HepG2 (cell line): Measurements from ENCODE around the gene EFCAB14. TPM values are rescaled to one million over a fixed set of nuclear protein-coding genes. Genes with fewer than 3 reads are reported as not detected.

Experiments
- ATAC-seq: fragments of 200-7000 bp; cut with Tn5 transposase; 3 replicates; pipeline ENCODE4 v1.9.1; 2020; ENCODE audit warnings: mild to moderate bottlenecking, moderate library complexity
- BruUV-seq: library from RNA; stranded (reverse); fragments of 400-500 nt; replicated peaks from 2 replicates; lab custom pipeline; 2021; lab: Mats Ljungman, UMichigan
- CTCF ChIA-PET: fragments of 300-600 bp; formaldehyde crosslinking; extraction: SDS; loops from one replicate; lab custom pipeline; 2021; ENCODE audit warnings: low total read pairs, inconsistent platforms, low intra/inter-chr PET ratio; lab: Yijun Ruan, JAX
- POLR2A ChIA-PET: fragments of 350-600 bp; sonication (Branson Sonifier 250); formaldehyde crosslinking; loops from one replicate; lab custom pipeline; 2020; ENCODE audit warnings: antibody characterized with exemption, inconsistent platforms; lab: Yijun Ruan, JAX
- DNase-seq: peaks from one replicate; pipeline ENCODE4 v3.0.0-alpha.2; 2015; ENCODE audit warnings: low spot score
- FAIRE-seq: peaks from 3 replicates; lab custom pipeline; 2011; peaks lifted over from hg19 to GRCh38; lab: Jason Lieb, UNC
- H2AFZ ChIP-seq: one replicate; pipeline ENCODE4 v1.6.1; 2011; ENCODE audit warnings: low read length, inconsistent platforms
- H3K27ac ChIP-seq: fragments of 300-600 bp; 3 replicates; pipeline ENCODE4 v1.8.0; 2011; ENCODE audit warnings: mixed run types, mild to moderate bottlenecking, mixed read lengths, low read length, inconsistent platforms; ENCODE audit not compliant: insufficient read depth; ENCODE audit errors: extremely low read length
- H3K27me3 ChIP-seq, 2 experiments: fragments of 200-600 bp in 1 of 2; 2 replicates in 1 of 2; 3 replicates in 1 of 2; pipeline versions ENCODE4 v1.6.0 to v1.8.0; 2011; ENCODE audit warnings: low read length in 2 of 2, mild to moderate bottlenecking in 2 of 2, moderate library complexity in 2 of 2, inconsistent platforms in 1 of 2; ENCODE audit not compliant: insufficient read depth in 2 of 2, control insufficient read depth in 1 of 2
- H3K36me3 ChIP-seq, 2 experiments: fragments of 200-600 bp in 1 of 2; replicated peaks in 1 of 2; 2 replicates in 1 of 2; 3 replicates in 1 of 2; pipeline versions ENCODE4 v1.5.1 to v1.8.0; 2011; ENCODE audit warnings: low read length in 2 of 2, inconsistent platforms in 1 of 2; ENCODE audit not compliant: insufficient read depth in 2 of 2, control insufficient read depth in 1 of 2
- H3K4me1 ChIP-seq: 2 replicates; pipeline ENCODE4 v1.5.1; 2012; ENCODE audit warnings: low read length, inconsistent platforms; ENCODE audit not compliant: insufficient read depth
- H3K4me2 ChIP-seq: 2 replicates; pipeline ENCODE4 v1.6.0; 2011; ENCODE audit warnings: low read depth, low read length, inconsistent platforms
- H3K4me3 ChIP-seq, 3 experiments: fragments of 200-600 bp in 1 of 3; sonication (generic), shearing (Covaris generic) in 1 of 3; replicated peaks in 1 of 3; 2 replicates each; pipeline ENCODE4 v1.5.1; 2011 to 2016; ENCODE audit warnings: low read length in 3 of 3, inconsistent platforms in 2 of 3, low read depth in 2 of 3, mild to moderate bottlenecking in 2 of 3, control low read depth in 1 of 3, mixed read lengths in 1 of 3; ENCODE audit not compliant: insufficient read depth in 1 of 3
- H3K79me2 ChIP-seq: one replicate; pipeline ENCODE4 v1.6.1; 2011; ENCODE audit warnings: low read length, inconsistent platforms; ENCODE audit not compliant: insufficient read depth
- H3K9ac ChIP-seq: 2 replicates; pipeline ENCODE4 v1.6.0; 2011; ENCODE audit warnings: mild to moderate bottlenecking, low read depth, low read length, inconsistent platforms; ENCODE audit not compliant: insufficient read depth
- H3K9me3 ChIP-seq: 2 replicates; pipeline ENCODE4 v1.5.1; 2012; ENCODE audit warnings: mild to moderate bottlenecking, low read length
- H4K20me1 ChIP-seq: 2 replicates; pipeline ENCODE4 v1.6.0; 2011; ENCODE audit warnings: inconsistent platforms, mild to moderate bottlenecking, low read length, moderate library complexity; ENCODE audit not compliant: insufficient read depth
- ARID5B ChIP-seq: IDR thresholded peaks from 2 replicates; pipeline ENCODE4 v1.4.0; 2020; ENCODE audit warnings: mild to moderate bottlenecking, missing genetic modification reagents
- CENPX ChIP-seq: sonication (generic); formaldehyde crosslinking; IDR thresholded peaks from 2 replicates; pipeline ENCODE4 v1.9.0; 2021; ENCODE audit warnings: mild to moderate bottlenecking, missing genetic modification reagents, moderate library complexity
- EEA1 ChIP-seq: sonication (generic); formaldehyde crosslinking; IDR thresholded peaks from 2 replicates; pipeline ENCODE4 v1.5.1; 2020; ENCODE audit warnings: mild to moderate bottlenecking, missing genetic modification reagents, borderline replicate concordance
- MLLT10 ChIP-seq: sonication (generic); formaldehyde crosslinking; IDR thresholded peaks from 2 replicates; pipeline ENCODE4 v1.4.0; 2020; ENCODE audit warnings: missing genetic modification reagents
- RXRB ChIP-seq: IDR thresholded peaks from 2 replicates; pipeline ENCODE4 v1.6.1; 2016; ENCODE audit warnings: borderline replicate concordance, missing genetic modification reagents, missing compliant biosample characterization
- SUZ12 ChIP-seq: fragments of 150-350 bp; IDR thresholded peaks from 2 replicates; pipeline ENCODE4 v1.6.1; 2014; ENCODE audit warnings: low read depth, low read length
- ZBTB7A ChIP-seq: sonication (generic); formaldehyde crosslinking; IDR thresholded peaks from 2 replicates; pipeline ENCODE4 v1.8.0; 2022; ENCODE audit warnings: mild to moderate bottlenecking, missing genetic modification reagents
- ZKSCAN8 ChIP-seq: IDR thresholded peaks from 2 replicates; pipeline ENCODE4 v1.6.1; 2016; ENCODE audit warnings: borderline replicate concordance, missing genetic modification reagents, missing compliant biosample characterization
- ZNF281 ChIP-seq: sonication (generic); formaldehyde crosslinking; IDR thresholded peaks from 2 replicates; pipeline ENCODE4 v1.4.0; 2020; ENCODE audit warnings: missing genetic modification reagents, borderline replicate concordance
- ZNF282 ChIP-seq: fragments of 450-650 bp; IDR thresholded peaks from 2 replicates; pipeline ENCODE4 v1.6.1; 2018; ENCODE audit not compliant: partially characterized antibody
- ZNF33A ChIP-seq: sonication (generic); formaldehyde crosslinking; IDR thresholded peaks from 2 replicates; pipeline ENCODE4 v1.5.1; 2020; ENCODE audit warnings: missing genetic modification reagents, mild to moderate bottlenecking, moderate library complexity, borderline replicate concordance
- ZNF746 ChIP-seq: sonication (generic); formaldehyde crosslinking; IDR thresholded peaks from 2 replicates; pipeline ENCODE4 v1.8.0; 2022; ENCODE audit warnings: mild to moderate bottlenecking, missing genetic modification reagents
- WGBS: methylation state at CpG from one replicate; pipeline ENCODE4 v1.1.6; 2017; ENCODE audit warnings: low lambda C conversion rate; 5-methylcytosine and 5-hydroxymethylcytosine counted together
- in situ Hi-C: cut with HindIII; loops from 2 replicates; pipeline ENCODE4 v1.10.0; 2017; ENCODE audit warnings: low pct_unique_long_range_greater_than_20kb; ENCODE audit not compliant: extremely low pct_ligation_motif_present
- intact Hi-C: fragments of 100-400 bp; cut with micrococcal nuclease; formaldehyde crosslinking; loops from one replicate; pipeline ENCODE4 v1.10.0; 2022; ENCODE audit not compliant: unreplicated experiment
- polyA plus RNA-seq, 8 experiments: library from polyadenylated mRNA; depleted of rRNA in 3 of 8; stranded (reverse) in 7 of 8; unstranded in 1 of 8; fragments of >200 nt; fragmentation: Illumina TruSeq in 4 of 8; extraction: Trizol in 4 of 8; gene quantifications; 2 replicates each; pipeline versions ENCODE4 v1.2.1 to v1.2.3, GENCODE V29; 2011 to 2016; ENCODE audit warnings: low read depth in 4 of 8, missing spikeins in 1 of 8, mixed read lengths in 1 of 8; ENCODE audit not compliant: insufficient read depth in 1 of 8
- total RNA-seq, 5 experiments: library from RNA; depleted of rRNA; stranded (reverse); fragments of >200 nt; fragmentation: Illumina TruSeq; extraction: Trizol; gene quantifications; 2 replicates each; pipeline ENCODE4 v1.2.3, GENCODE V29; 2016; ENCODE audit warnings: low read depth in 1 of 5

The EFCAB14 gene
- total and polyA plus RNA-seq, 2 of the 13 experiments (the other 11 are each of a cell fraction or from before 2014, with no cell fraction given), result 13.4 to 17.9 TPM

GRCh38 chr1:46645815-46646214 is 73.1 kb downstream of the EFCAB14 start:
- POLR2A ChIA-PET, result no interaction called here
- CTCF ChIA-PET, result no interaction called here
- TF ChIP-seq ZNF746 (CRISPR knock-in tag), result no peak
- Histone ChIP-seq H3K27ac (no peak overlapping the region), H3K4me2 (no peak overlapping the region), H3K4me3 (no peak overlapping the region), H3K9me3 (no peaks in the 10 kb centered on the region; the same call in 1 of the 2 replicates), H3K9ac (no peak overlapping the region), H4K20me1 (no peaks in the 10 kb centered on the region), H2AFZ (no peak overlapping the region), H3K79me2 (no peaks in the 10 kb centered on the region), H3K4me1 (peaks cover 13% of the 10 kb centered on the region), H3K36me3 (peaks cover 3 to 28% of the 10 kb centered on the region in 2 experiments), H3K27me3 (no peaks in the 10 kb centered on the region; a peak in 1 of 5 replicates)
- ATAC-seq (no peak), DNase-seq (no peak), FAIRE-seq (no peak)
- BruUV-seq, result no TSS peak
- WGBS, result 73% methylated on average over 4 of the region's 4 CpGs
- intact Hi-C loops, result no loop called here
- in situ Hi-C loops, result no loop called here

DNA sequence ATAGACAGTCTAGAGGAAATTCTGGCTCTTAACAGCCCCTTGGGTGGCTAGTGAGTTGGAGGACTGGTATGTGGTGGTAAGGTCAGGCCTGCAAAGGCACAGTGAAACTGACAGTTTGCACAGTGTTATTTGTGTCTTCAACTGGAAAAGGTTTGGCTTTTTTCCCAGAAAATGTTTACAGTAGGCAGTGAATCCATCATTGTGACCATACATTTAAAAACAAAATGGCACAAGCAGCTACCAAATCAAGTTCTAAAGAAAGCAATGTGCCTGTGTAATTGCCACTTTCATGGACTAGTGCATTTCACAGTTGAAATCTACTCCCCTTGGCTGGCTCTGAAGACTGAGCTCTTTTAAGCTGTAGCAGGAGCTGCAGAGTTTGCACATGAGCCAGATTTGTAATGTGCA is 75.5 kb downstream of the EFCAB14 start:
- ATAC-seq (peak; percentile 86), DNase-seq (peak; percentile 58), FAIRE-seq (peak; percentile 57)
- Histone ChIP-seq H3K4me3 (no peak overlapping the region), H3K27ac (peak overlapping the region; percentile 9), H3K9ac (no peak overlapping the region), H3K4me1 (peaks cover 24% of the 10 kb centered on the region), H3K79me2 (no peaks in the 10 kb centered on the region), H3K9me3 (no peaks in the 10 kb centered on the region), H2AFZ (no peak overlapping the region), H3K27me3 (no peaks in the 10 kb centered on the region; a peak in 1 of 5 replicates), H3K4me2 (0 out of 2 replicates have a peak overlapping the region, but pooled peaks have one; percentile 6), H3K36me3 (peaks cover 0 to 12% of the 10 kb centered on the region in 2 experiments; a peak in 4 of 5 replicates), H4K20me1 (no peaks in the 10 kb centered on the region)
- POLR2A ChIA-PET, result interaction anchor here (1.3 kb wide), 1 partner anchor 24 kb away, joined by 4 read pairs; no protein-coding TSS in a partner anchor
- CTCF ChIA-PET, result no interaction called here
- intact Hi-C loops (no loop called here), in situ Hi-C loops (no loop called here)
- BruUV-seq, result no TSS peak
- no peak for TF ChIP-seq CENPX (CRISPR knock-in tag)
- no peak for TF ChIP-seq MLLT10 (CRISPR knock-in tag)
- TF ChIP-seq EEA1, result no peak
- TF ChIP-seq ZKSCAN8, result peak; percentile 55; the same call in 1 of the 2 replicates
- 0 out of 2 replicates have a peak, but pooled peaks have one; percentile 20 for TF ChIP-seq ARID5B (CRISPR knock-in tag)
- TF ChIP-seq ZBTB7A (CRISPR knock-in tag), result no peak
- no peak for TF ChIP-seq ZNF281 (CRISPR knock-in tag)
- peak; percentile 25; the same call in 1 of the 2 replicates for TF ChIP-seq RXRB (CRISPR knock-in tag)
- no peak for TF ChIP-seq ZNF282
- TF ChIP-seq ZNF33A (CRISPR knock-in tag), result peak; percentile 100
- no peak for TF ChIP-seq SUZ12
